Measurements from ENCODE around the gene COL9A3. TPM values are rescaled to one million over a fixed set of nuclear protein-coding genes. Genes with fewer than 3 reads are reported as not detected.

The COL9A3 gene
- total RNA-seq, 4 donors from 2014 or later = 6.0 to 223 (median 8.0) TPM

GRCh38 chr20:62812181-62812906 is 4.5 kb upstream of the COL9A3 start:
- 87% methylated on average over 43 of the region's 43 CpGs; no CpG with 5 or more reads in 1 of the 2 donors for WGBS, 2 donors (ENCODE audit: low coverage in 1 of 2)
- no peak for DNase-seq

GRCh38 chr20:62812907-62813200 is 4.0 kb upstream of the COL9A3 start:
- Histone ChIP-seq H3K4me1 (peaks cover 7 to 31% (median 20%) of the 10 kb centered on the region in 4 donors), H3K27ac (no peak overlapping the region), H3K27me3 (peaks cover 38% of the 10 kb centered on the region), H3K4me3 (no peak overlapping the region), H3K36me3 (peaks cover 0 to 38% (median 17%) of the 10 kb centered on the region in 4 donors), H3K9me3 (no peaks in the 10 kb centered on the region)
- TF ChIP-seq POLR2A (IDR thresholded peaks at IDR 0.05) (no peak), POLR2AphosphoS5 (IDR thresholded peaks at IDR 0.05) (no peak), CTCF (IDR thresholded peaks at IDR 0.05) (no peak)
- in situ Hi-C loops (cut with MboI; ENCODE audit: low pct_ligation_motif_present in 1 of 4, low pct_unique_long_range_greater_than_20kb in 1 of 4, low sequenced_read_pairs in 3 of 4) = no loop called here
- intact Hi-C loops (cut with DNase I; ENCODE audit: low total_unique reads) = no loop called here
- 93% methylated on average over 6 of the region's 11 CpGs; no CpG with 5 or more reads in 1 of the 2 donors for WGBS, 2 donors (ENCODE audit: low coverage in 1 of 2)
- no peak for DNase-seq

More at GRCh38 chr20:62812181-62812906, 4.5 kb upstream of the COL9A3 start:
- H3K27ac ChIP-seq = no peak overlapping the region
- intact Hi-C loops (cut with DNase I; ENCODE audit: low total_unique reads) = no loop called here
- TF ChIP-seq CTCF (IDR thresholded peaks at IDR 0.05) (no peak), EP300 (IDR thresholded peaks at IDR 0.05; ENCODE audit: low read depth) (no peak), POLR2AphosphoS5 (IDR thresholded peaks at IDR 0.05) (no peak), POLR2A (IDR thresholded peaks at IDR 0.05) (no peak)
- H3K4me3 ChIP-seq = no peak overlapping the region
- H3K36me3 ChIP-seq = peaks cover 0 to 38% (median 17%) of the 10 kb centered on the region in 4 donors
- H3K27me3 ChIP-seq = peaks cover 33% of the 10 kb centered on the region
- no peaks in the 10 kb centered on the region for H3K9me3 ChIP-seq
- peaks cover 7 to 30% (median 18%) of the 10 kb centered on the region in 4 donors for H3K4me1 ChIP-seq
- in situ Hi-C loops (cut with MboI; ENCODE audit: low pct_ligation_motif_present in 1 of 4, low pct_unique_long_range_greater_than_20kb in 1 of 4, low sequenced_read_pairs in 3 of 4) = no loop called here

- Histone ChIP-seq H3K4me1 (peaks cover 11 to 32% (median 22%) of the 10 kb centered on the region in 4 donors), H3K27me3 (peaks cover 45% of the 10 kb centered on the region), H3K9me3 (no peaks in the 10 kb centered on the region), H3K27ac (no peak overlapping the region), H3K4me3 (no peak overlapping the region), H3K36me3 (peaks cover 0 to 38% (median 17%) of the 10 kb centered on the region in 4 donors)
- in situ Hi-C loops (cut with MboI; ENCODE audit: low pct_ligation_motif_present in 1 of 4, low pct_unique_long_range_greater_than_20kb in 1 of 4, low sequenced_read_pairs in 3 of 4) (no loop called here), intact Hi-C loops (cut with DNase I; ENCODE audit: low total_unique reads) (no loop called here)
- WGBS, 2 donors (ENCODE audit: low coverage in 1 of 2) = 98% methylated on average over 4 of the region's 13 CpGs; no CpG with 5 or more reads in 1 of the 2 donors
- no peak for DNase-seq
- no peak for TF ChIP-seq CTCF (IDR thresholded peaks at IDR 0.05)
- TF ChIP-seq POLR2A (IDR thresholded peaks at IDR 0.05) = no peak
These were observed 3.3 kb upstream of the COL9A3 start for GRCh38 chr20:62813588-62813987.

DNA sequence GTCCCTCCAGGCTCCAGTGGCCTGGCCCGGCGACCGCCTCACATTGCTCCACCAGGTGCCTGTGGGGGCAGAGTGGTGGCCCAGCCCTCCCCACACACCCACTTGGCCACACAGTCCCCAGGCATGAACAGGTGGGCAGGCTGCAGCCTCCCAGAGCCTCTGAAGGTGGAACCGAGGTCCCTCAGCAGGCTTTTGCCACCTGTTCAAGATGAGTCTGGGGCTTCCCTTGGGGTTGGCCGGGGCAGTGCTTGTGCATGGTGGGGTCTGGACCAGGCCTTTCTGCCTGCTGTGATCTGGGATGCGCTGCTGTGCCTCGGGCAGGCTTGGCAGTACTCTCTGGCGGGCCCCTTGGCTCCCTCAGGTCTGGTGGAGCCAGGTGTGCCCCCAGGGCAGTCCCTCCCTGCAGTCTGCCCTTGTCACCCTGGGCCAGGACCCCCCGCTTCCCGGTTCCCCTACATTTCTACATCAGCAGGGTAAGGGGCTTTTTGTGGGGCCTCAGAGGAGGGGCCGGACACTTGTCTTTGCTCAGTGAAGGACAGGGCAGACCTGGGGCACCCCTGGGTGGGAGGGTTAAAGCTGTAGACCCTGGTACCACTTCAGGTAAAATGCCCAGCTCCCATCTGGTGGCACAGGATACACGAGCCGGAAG is 2.7 kb upstream of the COL9A3 start:
- 65% methylated on average over 10 of the region's 13 CpGs; no CpG with 5 or more reads in 1 of the 2 donors for WGBS, 2 donors (ENCODE audit: low coverage in 1 of 2)
- H3K4me3 ChIP-seq = no peak overlapping the region
- TF ChIP-seq EP300 (IDR thresholded peaks at IDR 0.05; ENCODE audit: low read depth) (no peak), POLR2AphosphoS5 (IDR thresholded peaks at IDR 0.05) (no peak), POLR2A (IDR thresholded peaks at IDR 0.05) (no peak), CTCF (IDR thresholded peaks at IDR 0.05) (no peak)
- intact Hi-C loops (cut with DNase I; ENCODE audit: low total_unique reads) = no loop called here
- H3K9me3 ChIP-seq = no peaks in the 10 kb centered on the region
- H3K27ac ChIP-seq = no peak overlapping the region
- in situ Hi-C loops (cut with MboI; ENCODE audit: low pct_ligation_motif_present in 1 of 4, low pct_unique_long_range_greater_than_20kb in 1 of 4, low sequenced_read_pairs in 3 of 4) = no loop called here
- peaks cover 0 to 37% (median 16%) of the 10 kb centered on the region in 4 donors for H3K36me3 ChIP-seq
- peaks cover 15 to 38% (median 28%) of the 10 kb centered on the region in 4 donors for H3K4me1 ChIP-seq
- DNase-seq = no peak
- peaks cover 51% of the 10 kb centered on the region for H3K27me3 ChIP-seq

All from transverse colon (tissue), 4 donors.